ENCODE results near the gene COL4A2.

COL4A2 gene

GRCh38 chr13:110463871-110464510 lies 156.9 kb downstream of the COL4A2 start:
- DNase-seq: no peak

DNA sequence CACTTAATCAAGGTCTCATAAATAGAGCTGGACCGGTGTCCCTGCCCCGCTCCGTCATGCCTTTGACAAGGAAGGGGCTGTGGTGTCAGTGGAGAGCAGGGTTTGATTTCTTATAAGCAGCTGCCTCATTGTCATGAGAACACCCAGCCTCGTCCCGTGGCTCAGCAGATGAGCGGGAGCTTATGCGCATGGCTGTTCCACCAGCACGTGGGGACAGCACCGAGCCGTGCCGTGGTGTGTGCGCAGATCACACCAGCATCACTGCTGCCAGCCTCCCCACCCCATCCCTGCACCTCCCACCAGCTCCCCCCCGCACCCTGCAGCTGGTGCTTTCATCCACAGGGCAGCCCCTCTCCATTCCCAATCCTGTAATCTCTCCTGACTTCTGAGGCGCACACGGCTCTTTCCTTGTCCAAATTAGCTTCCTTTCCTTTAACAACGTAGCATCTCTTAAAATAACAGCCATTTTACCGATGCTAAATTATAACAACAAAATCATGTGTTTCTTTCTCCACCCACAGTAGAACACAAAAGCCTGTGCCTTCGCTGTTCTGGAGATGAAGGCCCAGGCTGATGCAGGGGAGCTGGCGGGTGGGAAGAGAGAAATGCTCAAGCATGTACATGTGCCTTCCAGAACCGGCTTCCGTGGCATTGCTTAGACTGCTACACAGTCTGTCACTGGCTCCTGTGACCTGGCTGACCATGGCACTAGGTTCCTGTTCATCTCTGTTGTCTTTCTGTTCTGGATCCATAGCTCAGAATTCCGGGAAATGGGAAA lies 157.7 kb downstream of the COL4A2 start:
- no peak for DNase-seq

DNA sequence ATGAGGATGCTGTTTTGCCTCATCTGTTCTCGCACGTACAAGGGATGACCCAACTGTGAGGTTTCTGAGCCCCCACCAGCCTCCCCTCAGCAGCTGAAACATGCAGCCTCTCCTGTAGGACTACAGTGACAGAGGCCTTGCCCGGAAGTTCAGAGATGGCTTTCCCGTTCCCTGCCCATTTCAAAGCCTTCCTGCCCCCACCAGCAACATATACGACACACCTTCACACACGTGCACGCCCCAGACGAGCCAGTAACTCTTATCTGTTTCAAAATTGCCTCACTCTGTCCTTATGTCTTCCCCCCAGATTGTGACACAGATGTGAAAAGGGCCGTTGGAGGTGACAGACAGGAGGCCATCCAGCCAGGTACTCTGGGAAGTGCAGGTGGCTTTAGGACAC lies 158.6 kb downstream of the COL4A2 start:
- no peak for DNase-seq

DNA sequence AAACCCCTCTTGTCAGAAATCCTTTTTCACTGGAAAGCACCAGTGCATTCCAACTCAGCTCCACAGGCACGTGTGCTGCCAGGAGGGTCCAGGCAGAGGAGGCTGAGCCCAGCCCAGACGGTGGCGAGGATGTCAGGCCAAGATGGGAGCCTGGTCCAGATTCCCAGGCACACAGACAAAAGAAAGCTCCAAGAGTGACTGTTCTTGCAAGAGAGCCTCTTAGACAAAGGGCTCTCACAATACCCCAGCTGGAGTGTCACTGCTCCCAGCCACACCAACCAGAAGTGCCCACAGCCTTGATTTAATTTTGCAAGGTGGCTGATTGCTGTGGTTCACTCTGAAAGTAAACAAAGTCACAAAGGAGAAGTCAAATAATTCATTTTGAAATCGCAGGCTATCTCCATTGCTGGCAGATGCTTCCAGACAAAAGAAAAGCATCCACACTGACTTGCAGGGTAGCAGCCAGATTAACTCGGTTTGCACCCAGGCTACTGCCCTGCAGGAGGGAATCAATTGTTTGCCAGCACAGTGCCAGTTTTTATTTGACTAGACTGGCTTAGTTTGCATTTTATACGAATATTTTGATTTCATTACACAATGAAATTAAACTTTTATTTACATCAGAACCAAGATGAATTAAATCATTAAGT lies 159.3 kb downstream of the COL4A2 start:
- DNase-seq: no peak

GRCh38 chr13:110467516-110468110 lies 160.5 kb downstream of the COL4A2 start:
- DNase-seq: no peak

GRCh38 chr13:110468986-110469495 lies 162.0 kb downstream of the COL4A2 start:
- no peak for DNase-seq

- DNase-seq: no peak
Measured at GRCh38 chr13:110469597-110469996, 162.5 kb downstream of the COL4A2 start.

GRCh38 chr13:110470272-110471009 lies 163.4 kb downstream of the COL4A2 start:
- DNase-seq: no peak

DNA sequence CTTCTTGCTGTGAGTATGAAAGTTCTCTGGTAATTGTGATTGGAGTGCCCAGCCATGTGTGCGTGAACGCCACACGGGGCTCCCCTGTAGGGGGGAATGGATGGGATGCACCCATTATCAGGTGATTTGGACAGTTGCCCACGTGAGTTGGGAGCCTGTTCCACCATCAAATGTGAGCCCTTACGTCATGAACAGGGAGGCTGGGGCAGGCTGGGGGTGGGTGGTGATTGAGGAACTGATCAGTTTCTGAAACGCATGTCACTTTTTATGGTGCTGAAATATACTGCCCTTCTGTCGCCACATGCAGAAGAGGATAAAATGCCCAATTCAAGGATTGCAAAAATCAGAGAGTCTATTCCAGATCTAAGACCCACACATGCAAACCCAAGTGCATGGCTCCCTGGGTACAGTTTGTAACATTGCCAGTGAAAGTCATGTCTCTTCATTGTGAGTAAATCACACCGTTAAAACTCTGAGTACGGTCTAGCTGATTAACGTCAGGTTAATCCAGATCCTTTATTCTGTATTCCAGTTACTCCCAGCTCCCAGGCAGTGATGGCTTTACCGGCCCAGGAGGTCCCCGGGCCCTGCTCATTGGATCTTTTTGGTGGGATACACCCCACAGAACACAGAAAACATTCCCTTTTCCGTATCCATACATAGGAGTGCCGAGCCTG lies 164.2 kb downstream of the COL4A2 start:
- no peak for DNase-seq

- DNase-seq: no peak
Measured at GRCh38 chr13:110471833-110472162, 164.7 kb downstream of the COL4A2 start.

GRCh38 chr13:110472904-110473563 lies 165.9 kb downstream of the COL4A2 start:
- DNase-seq: no peak

DNA sequence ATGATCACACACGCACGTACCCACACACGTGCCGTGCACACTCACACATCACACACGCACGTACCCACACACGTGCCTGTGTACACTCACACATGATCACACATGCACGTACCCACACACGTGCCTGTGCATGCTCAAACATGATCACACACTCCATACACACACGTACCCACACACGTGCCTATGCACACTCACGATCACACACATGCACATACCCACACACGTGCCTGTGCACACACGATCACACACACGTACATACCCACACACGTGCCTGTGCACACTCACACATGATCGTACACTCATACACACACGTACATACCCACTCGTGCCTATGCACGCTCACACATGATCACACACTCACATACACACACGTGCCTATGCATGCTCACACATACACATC lies 167.6 kb downstream of the COL4A2 start:
- no peak for DNase-seq

- no peak for DNase-seq
Measured at GRCh38 chr13:110475117-110475516, 168.0 kb downstream of the COL4A2 start.

- no peak for DNase-seq
Measured at GRCh38 chr13:110475550-110476219, 168.6 kb downstream of the COL4A2 start.

- no peak for DNase-seq
Measured at GRCh38 chr13:110476220-110476617, 169.1 kb downstream of the COL4A2 start.

- DNase-seq: no peak
Measured at GRCh38 chr13:110477706-110478245, 170.7 kb downstream of the COL4A2 start.

- no peak for DNase-seq
Measured at GRCh38 chr13:110478405-110479214, 171.5 kb downstream of the COL4A2 start.

DNA sequence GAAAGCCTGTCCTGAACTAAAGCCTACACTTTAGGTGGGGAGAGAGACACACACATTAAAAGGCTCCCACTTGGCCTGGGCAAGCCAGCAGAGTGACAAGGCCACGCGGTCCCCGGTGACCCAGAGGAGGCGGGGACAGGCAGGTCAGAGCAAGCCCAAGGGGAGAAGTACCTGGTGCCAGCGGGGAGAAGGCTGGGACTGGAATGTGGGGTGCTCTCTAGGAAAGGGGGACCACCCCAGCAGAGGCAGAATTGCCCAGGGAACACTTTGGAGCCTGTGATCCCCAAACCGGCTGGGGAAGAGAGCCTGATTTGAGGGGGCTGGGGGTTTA lies 172.1 kb downstream of the COL4A2 start:
- no peak for DNase-seq

- DNase-seq: no peak
Measured at GRCh38 chr13:110479648-110480047, 172.6 kb downstream of the COL4A2 start.

DNA sequence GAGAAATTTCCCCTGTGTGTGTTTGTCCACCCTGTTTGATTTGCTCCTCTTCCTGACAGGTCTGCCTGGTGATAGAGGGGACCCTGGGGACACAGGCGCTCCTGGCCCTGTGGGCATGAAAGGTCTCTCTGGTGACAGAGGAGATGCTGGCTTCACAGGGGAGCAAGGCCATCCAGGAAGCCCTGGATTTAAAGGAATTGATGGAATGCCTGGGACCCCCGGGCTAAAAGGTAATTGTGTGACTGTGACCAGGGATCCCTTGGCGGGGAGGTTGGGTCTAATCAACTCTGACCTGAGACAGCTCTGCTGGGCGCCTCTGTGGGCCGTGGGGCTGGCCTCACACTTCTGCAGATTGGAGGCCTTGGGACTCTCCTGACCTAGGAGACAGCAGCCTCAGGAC lies 173.1 kb downstream of the COL4A2 start:
- no peak for DNase-seq
